ENCODE measurements around the gene OR2AG2. TPM values are rescaled to one million over a fixed set of nuclear protein-coding genes. Genes with fewer than 3 reads are reported as not detected.

OR2AG2 gene
- total RNA-seq, 2 experiments from 2014 or later, result 0.06 TPM; not detected in 1

DNA sequence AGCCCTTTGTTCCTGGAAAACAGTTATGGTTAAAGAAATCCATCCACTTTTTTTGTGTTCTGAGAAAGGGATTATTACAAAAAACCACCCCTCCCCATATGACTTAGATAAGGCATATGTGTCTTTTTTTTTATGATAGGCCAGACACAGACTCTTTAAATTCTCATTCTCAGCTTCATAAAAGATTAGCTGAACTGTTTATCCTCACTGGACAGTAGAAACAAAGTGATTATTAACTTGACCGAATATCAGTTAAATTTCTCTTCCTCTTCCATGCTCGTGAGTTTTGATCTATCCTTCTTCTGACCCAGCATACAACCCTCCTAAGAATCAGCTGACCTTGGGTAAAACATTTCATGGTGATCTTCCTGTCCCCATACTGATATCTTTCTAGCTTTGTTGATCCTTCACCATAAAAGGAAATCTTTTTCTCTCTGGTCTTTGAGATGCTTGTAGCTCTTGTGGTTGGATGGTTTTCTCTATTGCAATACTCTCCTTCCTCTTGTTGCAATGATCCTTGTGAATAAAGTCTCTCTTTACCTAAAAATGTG, 26.2 kb downstream of the OR2AG2 start:
- H3K4me1 ChIP-seq (ENCODE audit: insufficient read depth, low read length), result peaks cover 14% of the 10 kb centered on the region
- DNase-seq (peak in 3 of 14 experiments; percentile 36 to 61 (median 42)), ATAC-seq (ENCODE audit: poor library complexity) (peak; percentile 27)
- peak overlapping the region; percentile 84 to 93 for H3K27ac ChIP-seq (ENCODE audit: low read depth in 1 of 2, low read length in 2 of 2)
- H3K4me1 Mint-ChIP-seq (ENCODE audit: low read depth), result peaks cover 40% of the 10 kb centered on the region
- no peak overlapping the region for H3K4me3 Mint-ChIP-seq
- CTCF ChIA-PET, result interaction anchor here (1.1 to 5.8 kb wide), 10 partner anchors 7 to 62 kb away, joined by 3 to 39 read pairs (median 10); partner anchors contain the start of gene MRPL17
- no peak overlapping the region for H3K27ac Mint-ChIP-seq
- H3K9me3 ChIP-seq (ENCODE audit: control insufficient read depth in 1 of 2, insufficient read depth in 1 of 2, low read length in 2 of 2), result no peaks in the 10 kb centered on the region
- H3K9me3 Mint-ChIP-seq, result no peaks in the 10 kb centered on the region
- H3K27me3 ChIP-seq (ENCODE audit: control insufficient read depth in 1 of 2, insufficient read depth in 2 of 2, low read length in 2 of 2), result no peaks in the 10 kb centered on the region
- H3K36me3 Mint-ChIP-seq (ENCODE audit: low read depth), result peaks cover 25% of the 10 kb centered on the region
- intact Hi-C loops (cut with DNase I, micrococcal nuclease), result loop anchor here (1.0 to 10.0 kb wide), 3 partner anchors 7 to 1051 kb away; no protein-coding TSS in a partner anchor
- H3K4me3 ChIP-seq (ENCODE audit: low read length), result peak overlapping the region; percentile 69
- peaks cover 5% of the 10 kb centered on the region for H3K36me3 ChIP-seq (ENCODE audit: insufficient read depth, low read length)
- H3K27me3 Mint-ChIP-seq, result no peaks in the 10 kb centered on the region
- POLR2A ChIA-PET, result interaction anchor here (1.1 to 4.3 kb wide), 12 partner anchors 10 to 355 kb away, joined by 3 to 81 read pairs (median 8); partner anchors contain the start of genes MRPL17, SMPD1, TAF10 and TPP1
- TF ChIP-seq, protein P1, sequence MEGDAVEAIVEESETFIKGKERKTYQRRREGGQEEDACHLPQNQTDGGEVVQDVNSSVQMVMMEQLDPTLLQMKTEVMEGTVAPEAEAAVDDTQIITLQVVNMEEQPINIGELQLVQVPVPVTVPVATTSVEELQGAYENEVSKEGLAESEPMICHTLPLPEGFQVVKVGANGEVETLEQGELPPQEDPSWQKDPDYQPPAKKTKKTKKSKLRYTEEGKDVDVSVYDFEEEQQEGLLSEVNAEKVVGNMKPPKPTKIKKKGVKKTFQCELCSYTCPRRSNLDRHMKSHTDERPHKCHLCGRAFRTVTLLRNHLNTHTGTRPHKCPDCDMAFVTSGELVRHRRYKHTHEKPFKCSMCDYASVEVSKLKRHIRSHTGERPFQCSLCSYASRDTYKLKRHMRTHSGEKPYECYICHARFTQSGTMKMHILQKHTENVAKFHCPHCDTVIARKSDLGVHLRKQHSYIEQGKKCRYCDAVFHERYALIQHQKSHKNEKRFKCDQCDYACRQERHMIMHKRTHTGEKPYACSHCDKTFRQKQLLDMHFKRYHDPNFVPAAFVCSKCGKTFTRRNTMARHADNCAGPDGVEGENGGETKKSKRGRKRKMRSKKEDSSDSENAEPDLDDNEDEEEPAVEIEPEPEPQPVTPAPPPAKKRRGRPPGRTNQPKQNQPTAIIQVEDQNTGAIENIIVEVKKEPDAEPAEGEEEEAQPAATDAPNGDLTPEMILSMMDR (IDR thresholded peaks at IDR 0.05), result no peak

DNA sequence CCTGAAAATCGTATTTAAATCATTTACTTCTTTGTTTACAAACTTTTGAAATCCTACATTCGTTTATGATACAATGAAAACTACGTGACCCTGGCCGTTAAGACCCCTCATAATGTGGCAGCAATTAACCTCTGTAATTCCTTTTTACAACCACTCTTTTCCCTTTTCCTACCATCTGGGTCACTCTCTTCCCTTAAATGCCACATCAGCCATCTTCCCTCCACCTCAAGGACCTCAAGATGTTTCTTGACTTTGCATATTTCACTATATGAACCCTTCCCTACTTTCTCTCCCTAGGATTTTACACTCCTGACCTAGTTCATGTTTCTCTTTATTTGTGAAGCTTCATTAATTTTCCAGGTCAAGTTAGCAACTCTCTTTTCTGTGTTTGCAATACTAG, 26.8 kb downstream of the OR2AG2 start:
- Histone ChIP-seq H3K4me1 (ENCODE audit: insufficient read depth, low read length) (peaks cover 19% of the 10 kb centered on the region), H3K4me3 (ENCODE audit: low read length) (peak overlapping the region; percentile 69), H3K27ac (ENCODE audit: low read depth in 1 of 2, low read length in 2 of 2) (peak overlapping the region; percentile 84 to 93), H3K36me3 (ENCODE audit: insufficient read depth, low read length) (peaks cover 6% of the 10 kb centered on the region), H3K9me3 (ENCODE audit: control insufficient read depth in 1 of 2, insufficient read depth in 1 of 2, low read length in 2 of 2) (no peaks in the 10 kb centered on the region), H3K27me3 (ENCODE audit: control insufficient read depth in 1 of 2, insufficient read depth in 2 of 2, low read length in 2 of 2) (no peaks in the 10 kb centered on the region)
- Mint-ChIP-seq H3K4me3 (no peak overlapping the region), H3K27ac (no peak overlapping the region), H3K4me1 (ENCODE audit: low read depth) (peaks cover 40% of the 10 kb centered on the region), H3K36me3 (ENCODE audit: low read depth) (peaks cover 26% of the 10 kb centered on the region), H3K9me3 (no peaks in the 10 kb centered on the region), H3K27me3 (no peaks in the 10 kb centered on the region)
- POLR2A ChIA-PET, result interaction anchor here (1.1 to 4.3 kb wide), 7 partner anchors 9 to 342 kb away, joined by 4 to 81 read pairs (median 20); partner anchors contain the start of genes MRPL17 and TAF10
- intact Hi-C loops (cut with DNase I, micrococcal nuclease), result loop anchor here in 1 of 2 experiments (10.0 kb wide), 1 partner anchor 1050 kb away; no protein-coding TSS in a partner anchor
- TF ChIP-seq, protein P1 (IDR thresholded peaks at IDR 0.05), result no peak
- ATAC-seq (ENCODE audit: poor library complexity), result no peak
- no peak for DNase-seq
- CTCF ChIA-PET, result interaction anchor here (0.7 to 5.8 kb wide), 6 partner anchors 7 to 33 kb away, joined by 3 to 39 read pairs (median 7); no protein-coding TSS in a partner anchor

DNA sequence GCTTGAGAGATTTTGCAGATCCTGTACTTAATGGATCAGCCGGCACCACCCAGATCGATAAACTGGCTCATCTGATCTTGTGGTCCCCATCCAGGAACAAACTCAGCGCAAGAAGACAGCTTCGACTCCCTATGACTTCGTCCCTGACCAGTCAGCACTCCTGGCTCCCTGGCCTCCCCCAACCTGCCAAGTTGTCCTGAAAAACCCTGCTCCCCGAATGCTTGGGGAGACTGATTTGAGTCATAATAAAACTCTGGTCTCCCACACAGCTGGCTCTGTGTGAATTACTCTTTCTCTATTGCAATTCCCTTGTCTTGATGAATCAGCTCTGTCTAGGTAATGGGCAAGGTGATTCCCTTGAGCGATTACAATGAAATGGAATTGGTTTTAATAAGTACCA, 29.5 kb downstream of the OR2AG2 start:
- ChIA-PET POLR2A (interaction anchor here (0.7 to 1.0 kb wide), 2 partner anchors 9 to 15 kb away, joined by 3 read pairs; no protein-coding TSS in a partner anchor), CTCF (interaction anchor here (0.9 to 8.6 kb wide), 4 partner anchors 13 to 71 kb away, joined by 3 to 181 read pairs (median 3); no protein-coding TSS in a partner anchor)
- no peaks in the 10 kb centered on the region for H3K27me3 ChIP-seq (ENCODE audit: control insufficient read depth in 1 of 2, insufficient read depth in 2 of 2, low read length in 2 of 2)
- Mint-ChIP-seq H3K9me3 (no peaks in the 10 kb centered on the region), H3K27me3 (no peaks in the 10 kb centered on the region), H3K36me3 (ENCODE audit: low read depth) (peaks cover 45% of the 10 kb centered on the region), H3K4me3 (no peak overlapping the region), H3K27ac (no peak overlapping the region), H3K4me1 (ENCODE audit: low read depth) (peaks cover 51% of the 10 kb centered on the region)
- ATAC-seq (ENCODE audit: poor library complexity) (no peak), DNase-seq (no peak)
- peak overlapping the region; percentile 29 to 32 for H3K27ac ChIP-seq (ENCODE audit: low read depth in 1 of 2, low read length in 2 of 2)
- TF ChIP-seq, protein P1 (IDR thresholded peaks at IDR 0.05), result no peak
- no peaks in the 10 kb centered on the region for H3K9me3 ChIP-seq (ENCODE audit: control insufficient read depth in 1 of 2, insufficient read depth in 1 of 2, low read length in 2 of 2)
- peak overlapping the region; percentile 69 for H3K4me3 ChIP-seq (ENCODE audit: low read length)
- peaks cover 27% of the 10 kb centered on the region for H3K36me3 ChIP-seq (ENCODE audit: insufficient read depth, low read length)
- intact Hi-C loops (cut with DNase I, micrococcal nuclease), result loop anchor here in 1 of 2 experiments (10.0 kb wide), 1 partner anchor 1047 kb away; no protein-coding TSS in a partner anchor
- peaks cover 32% of the 10 kb centered on the region for H3K4me1 ChIP-seq (ENCODE audit: insufficient read depth, low read length)

Measured in CD4-positive, alpha-beta T cell (primary cell).